Measurements from ENCODE around the gene MTHFR. TPM values are rescaled to one million over a fixed set of nuclear protein-coding genes. Genes with fewer than 3 reads are reported as not detected.

MTHFR gene
- total and polyA plus RNA-seq, 2 of the 8 experiments (the other 6 are each of a cell fraction or from before 2014, with no cell fraction given) = 8.7 to 18.5 TPM

DNA sequence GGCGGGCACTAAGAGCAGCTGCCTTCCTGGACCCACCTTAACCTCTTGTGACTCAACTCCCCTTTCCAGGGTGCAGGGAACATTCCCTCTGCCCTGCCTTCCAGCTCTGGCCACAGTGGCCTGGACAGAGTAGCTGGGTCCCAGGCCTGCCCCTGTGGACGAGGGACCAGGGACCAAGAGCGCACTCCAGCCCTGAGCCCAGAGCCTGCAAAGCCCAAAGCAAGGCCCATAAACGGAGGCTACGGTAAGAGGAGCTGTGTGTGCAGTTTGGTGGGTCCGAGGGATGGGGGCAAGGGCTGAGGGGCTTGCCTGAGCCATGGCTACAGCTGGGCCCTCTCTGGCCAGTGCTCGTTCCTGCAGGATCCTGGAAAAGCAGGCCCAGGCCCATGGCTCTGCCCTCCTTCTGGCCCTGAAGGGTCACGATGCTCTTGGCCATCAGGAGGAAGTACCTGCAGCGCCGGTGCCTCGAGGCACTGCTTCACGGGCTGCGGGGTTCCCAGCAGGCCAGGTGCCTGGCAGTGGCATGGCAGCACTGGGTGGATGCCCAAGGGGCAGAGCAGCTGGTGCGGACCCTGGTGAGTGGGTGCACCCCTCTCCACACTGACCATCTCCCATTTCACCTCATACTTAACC is 17.8 kb downstream of the MTHFR start:
- Histone ChIP-seq H3K4me2 (ENCODE audit: insufficient read depth in 1 of 2, low read depth in 2 of 2, low read length in 2 of 2) (peak overlapping the region; percentile 34 to 64; a peak in 1 of 4 replicates), H3K79me1 (ENCODE audit: low read depth, low read length) (no peaks in the 10 kb centered on the region), H3K27me3 (replicated peaks in 1 of 4; ENCODE audit: control insufficient read depth in 3 of 4, extremely low read depth in 1 of 4, insufficient read depth in 3 of 4, low read length in 3 of 4) (no peaks in the 10 kb centered on the region), H2BK5ac (ENCODE audit: low read depth, low read length) (peak overlapping the region; percentile 99; the same call in 1 of the 2 replicates), H3K9ac (replicated peaks in 1 of 4; ENCODE audit: extremely low read depth in 1 of 4, low read depth in 3 of 4, low read length in 3 of 4) (peak overlapping the region in 1 of 4 experiments; percentile 8; a peak in 2 of 7 replicates), H3K23me2 (ENCODE audit: low read depth, low read length) (no peaks in the 10 kb centered on the region), H3K36me3 (ENCODE audit: control insufficient read depth in 2 of 4, insufficient read depth in 4 of 4, low read length in 3 of 4) (peaks cover 0 to 10% (median 5%) of the 10 kb centered on the region in 4 experiments; a peak in 3 of 8 replicates), H4K5ac (ENCODE audit: insufficient read length, low read depth, low read length) (peak overlapping the region; percentile 24), H2AFZ (ENCODE audit: low read length) (no peak overlapping the region), H3K23ac (ENCODE audit: insufficient read length) (no peak overlapping the region), H2BK20ac (ENCODE audit: low read length) (peak overlapping the region; percentile 86), H3K4me3 (ENCODE audit: extremely low read depth in 1 of 4, insufficient read depth in 2 of 4, low read depth in 3 of 4, low read length in 4 of 4) (peak overlapping the region in 1 of 4 experiments; percentile 16; a peak in 2 of 8 replicates), H2AK5ac (ENCODE audit: low read depth, low read length) (peak overlapping the region; percentile 80; the same call in 1 of the 2 replicates), H3K79me2 (ENCODE audit: control insufficient read depth in 1 of 2, insufficient read depth in 2 of 2, low read length in 2 of 2) (no peaks in the 10 kb centered on the region), H4K20me1 (replicated peaks in 1 of 2; ENCODE audit: control insufficient read depth in 1 of 2, insufficient read depth in 2 of 2, low read length in 2 of 2) (peaks cover 0 to 3% of the 10 kb centered on the region in 2 experiments), H2BK120ac (replicated peaks; ENCODE audit: low read depth, low read length) (peak overlapping the region; percentile 49), H4K91ac (replicated peaks; ENCODE audit: insufficient read length, low read length) (peak overlapping the region; percentile 90), H4K8ac (ENCODE audit: extremely low read depth, insufficient read depth, low read length) (peak overlapping the region; percentile 79), H2BK15ac (ENCODE audit: low read length) (peak overlapping the region; percentile 100; the same call in 1 of the 2 replicates), H3K9me3 (ENCODE audit: insufficient read depth in 2 of 2, low read depth in 1 of 2, low read length in 1 of 2) (no peaks in the 10 kb centered on the region), H3K4ac (replicated peaks; ENCODE audit: insufficient read length, low read depth, low read length) (peak overlapping the region; percentile 95), H2BK12ac (ENCODE audit: low read depth, low read length) (peak overlapping the region; percentile 97; the same call in 1 of the 2 replicates), H3K4me1 (replicated peaks in 1 of 4; ENCODE audit: control insufficient read depth in 3 of 4, insufficient read depth in 4 of 4, low read length in 3 of 4) (peaks cover 7 to 34% (median 25%) of the 10 kb centered on the region in 4 experiments), H3K56ac (replicated peaks; ENCODE audit: insufficient read length, low read depth, low read length) (peak overlapping the region; percentile 33), H3K27ac (ENCODE audit: low read depth, low read length) (peak overlapping the region; percentile 67; the same call in 1 of the 2 replicates), H3K18ac (ENCODE audit: extremely low read depth, low read length) (peak overlapping the region; percentile 96), H3K14ac (ENCODE audit: insufficient read length) (no peak overlapping the region)
- TF ChIP-seq POLR2A (IDR thresholded peaks at IDR 0.05; ENCODE audit: control extremely low read depth in 1 of 2, low read depth in 2 of 2, low read length in 2 of 2) (0 out of 3 replicates have a peak, but pooled peaks of 1 of the 2 experiments have one; percentile 9), SP2 (IDR thresholded peaks at IDR 0.05; ENCODE audit: low read length) (no peak)
- ChIA-PET POLR2A (ENCODE audit: partially characterized antibody) (interaction anchor here (0.8 to 3.0 kb wide), 17 partner anchors 8 to 194 kb away, joined by 3 to 27 read pairs (median 4); partner anchors contain the start of genes AGTRAP, CLCN6 and MTHFR), CTCF (ENCODE audit: partially characterized antibody) (interaction anchor here (0.7 to 5.4 kb wide), 9 partner anchors 9 to 80 kb away, joined by 3 to 49 read pairs (median 6); partner anchors contain the start of genes CLCN6 and MTHFR)
- FAIRE-seq (no peak), DNase-seq (ENCODE audit: low read depth in 1 of 2, low spot score in 2 of 2) (no peak)
- WGBS, 2 experiments (ENCODE audit: extremely low coverage in 1 of 2, insufficient coverage in 1 of 2, insufficient read length in 1 of 2, insufficient replicate concordance in 2 of 2, low coverage in 1 of 2, low lambda C conversion rate in 2 of 2, missing lambda C conversion rate in 1 of 2) = 84% methylated on average over 14 of the region's 14 CpGs; no CpG with 5 or more reads in 1 of the 2 experiments

Measured in H1 (cell line).